Ovary (tissue), 9 donors: ENCODE results near the gene SLAIN2. TPM values are rescaled to one million over a fixed set of nuclear protein-coding genes. Genes with fewer than 3 reads are reported as not detected.

Experiments used
- DNase-seq, 5 donors: peaks; one replicate each; pipeline ENCODE4 v3.0.0-alpha.2; 2019 to 2020
- H3K27ac ChIP-seq, 2 donors: fragments of 200-600 bp; one replicate each; pipeline versions ENCODE4 v1.5.1 to v1.8.0; 2019 to 2022
- H3K27me3 ChIP-seq: fragments of 200-600 bp; one replicate; pipeline ENCODE4 v1.8.0; 2022
- H3K36me3 ChIP-seq: fragments of 200-600 bp; sonication (generic); one replicate; pipeline ENCODE4 v1.5.1; 2019
- H3K4me1 ChIP-seq: one replicate; pipeline ENCODE4 v1.8.1; 2013; ENCODE audit warnings: mild to moderate bottlenecking, moderate library complexity; ENCODE audit not compliant: insufficient read depth
- H3K4me3 ChIP-seq: fragments of 200-600 bp; sonication (generic); one replicate; pipeline ENCODE4 v1.5.1; 2017
- H3K9me3 ChIP-seq, 2 donors: fragments of 200-600 bp in 1 of 2; sonication (generic) in 1 of 2; one replicate each; pipeline versions ENCODE4 v1.5.1 to v1.8.1; 2013 to 2019; ENCODE audit warnings: mild to moderate bottlenecking in 1 of 2, moderate library complexity in 1 of 2
- CTCF ChIP-seq, 3 donors: fragments of 450-650 bp in 2 of 3; fragments of 200-600 bp in 1 of 3; IDR thresholded peaks; one replicate each; pipeline versions ENCODE4 v1.5.1 to v1.8.0; 2016 to 2022; ENCODE audit warnings: antibody characterized with exemption in 3 of 3, mild to moderate bottlenecking in 1 of 3
- EP300 ChIP-seq: sonication (generic); formaldehyde crosslinking; IDR thresholded peaks from one replicate; pipeline ENCODE4 v1.6.1; 2017; ENCODE audit warnings: antibody characterized with exemption
- POLR2A ChIP-seq: fragments of 450-650 bp; IDR thresholded peaks from one replicate; pipeline ENCODE4 v1.6.1; 2017; ENCODE audit warnings: antibody characterized with exemption, mild to moderate bottlenecking, moderate library complexity
- WGBS, 3 donors: extraction: QIAGEN DNeasy Blood & Tissue Kit in 1 of 3; methylation state at CpG; one replicate each; pipeline versions ENCODE4 v1.1.5 to v1.1.7; 2013 to 2017; 5-methylcytosine and 5-hydroxymethylcytosine counted together
- intact Hi-C, 4 donors: fragments of 100-400 bp; cut with DNase I; formaldehyde crosslinking; loops; one replicate each; pipeline versions ENCODE4 v1.11.0 to v1.15.1; 2022 to 2023
- polyA plus RNA-seq, 2 donors: library from polyadenylated mRNA; stranded (reverse); fragments of 200-250 nt in 1 of 2; fragments of 350-450 nt in 1 of 2; fragmentation: Illumina TruSeq in 1 of 2; extraction: RNeasy Lipid Tissue Mini Kit (QIAGEN cat#74804) in 1 of 2; gene quantifications; one replicate each; pipeline ENCODE4 v1.2.3, GENCODE V29; 2013 to 2014
- total RNA-seq, 7 donors: library from RNA; depleted of rRNA in 2 of 7; stranded (reverse); fragments of >200 nt in 2 of 7; fragmentation: NEBNext Ultra II Directional in 3 of 7; extraction: Animal tissue kit (Norgen Biotek cat#: 25700) in 3 of 7; gene quantifications; one replicate each; pipeline versions ENCODE4 v1.1.0 to v1.2.4, GENCODE V29; 2016 to 2023
- donor health status: DM: no; HTN: no; CAD: no; lungs with moderate emphysema.
- donor health status: DM: no; HTN: no; CAD: no.
- donor health status: Bipolar disorder and iron deficiency.
- donor health status: DM: yes; HTN: yes; CAD: no.
- donor health status: DM: no; HTN: no; CAD: no.
- donor health status: DM: yes; HTN: yes; CAD: no.

The SLAIN2 gene
- total and polyA plus RNA-seq, 9 donors = 38.2 to 133 (median 81.7) TPM

GRCh38 chr4:48345542-48345941 lies 4.2 kb downstream of the SLAIN2 start:
- no peaks in the 10 kb centered on the region for H3K27me3 ChIP-seq
- H3K4me3 ChIP-seq = no peak overlapping the region
- TF ChIP-seq CTCF (IDR thresholded peaks at IDR 0.05) (no peak), EP300 (no peak), POLR2A (no peak)
- no peak overlapping the region for H3K27ac ChIP-seq
- intact Hi-C loops = loop anchor here in 1 of 4 donors (10.0 kb wide), 1 partner anchor 429 kb away; no protein-coding TSS in a partner anchor
- H3K9me3 ChIP-seq = no peaks in the 10 kb centered on the region
- no peaks in the 10 kb centered on the region for H3K36me3 ChIP-seq
- H3K4me1 ChIP-seq = peaks cover 6% of the 10 kb centered on the region
- 73 to 84% (median 82%) methylated on average over 3 of the region's 3 CpGs for WGBS, 3 donors
- DNase-seq = no peak

GRCh38 chr4:48346594-48346993 lies 5.3 kb downstream of the SLAIN2 start:
- intact Hi-C loops = loop anchor here in 1 of 4 donors (10.0 kb wide), 1 partner anchor 428 kb away; no protein-coding TSS in a partner anchor
- Histone ChIP-seq H3K36me3 (no peaks in the 10 kb centered on the region), H3K27ac (no peak overlapping the region), H3K9me3 (no peaks in the 10 kb centered on the region), H3K4me3 (no peak overlapping the region), H3K27me3 (no peaks in the 10 kb centered on the region), H3K4me1 (peaks cover 8% of the 10 kb centered on the region)
- no peak for DNase-seq
- TF ChIP-seq CTCF (IDR thresholded peaks at IDR 0.05) (no peak), POLR2A (no peak), EP300 (no peak)

- no peaks in the 10 kb centered on the region for H3K9me3 ChIP-seq
- H3K27me3 ChIP-seq = no peaks in the 10 kb centered on the region
- intact Hi-C loops = loop anchor here in 1 of 4 donors (10.0 kb wide), 1 partner anchor 427 kb away; no protein-coding TSS in a partner anchor
- WGBS, 3 donors = 96 to 97% (median 97%) methylated on average over 7 of the region's 7 CpGs
- TF ChIP-seq EP300 (no peak), POLR2A (no peak), CTCF (IDR thresholded peaks at IDR 0.05) (no peak)
- peaks cover 8% of the 10 kb centered on the region for H3K4me1 ChIP-seq
- H3K36me3 ChIP-seq = no peaks in the 10 kb centered on the region
- no peak overlapping the region for H3K27ac ChIP-seq
- H3K4me3 ChIP-seq = no peak overlapping the region
- DNase-seq = no peak
Measured at GRCh38 chr4:48347282-48347921, 6.1 kb downstream of the SLAIN2 start.

GRCh38 chr4:48350871-48351270 lies 9.5 kb downstream of the SLAIN2 start:
- intact Hi-C loops = no loop called here
- Histone ChIP-seq H3K4me3 (no peak overlapping the region), H3K4me1 (peaks cover 6% of the 10 kb centered on the region), H3K27me3 (no peaks in the 10 kb centered on the region), H3K36me3 (no peaks in the 10 kb centered on the region), H3K27ac (no peak overlapping the region), H3K9me3 (no peaks in the 10 kb centered on the region)
- DNase-seq = no peak
- 95 to 100% (median 97%) methylated on average over 1 of the region's 1 CpG for WGBS, 3 donors
- TF ChIP-seq EP300 = no peak

- 83 to 94% (median 93%) methylated on average over 4 of the region's 4 CpGs for WGBS, 3 donors
- H3K4me1 ChIP-seq = peaks cover 5% of the 10 kb centered on the region
Measured at GRCh38 chr4:48352793-48353192, 11.5 kb downstream of the SLAIN2 start.

More at GRCh38 chr4:48352793-48353192, 11.5 kb downstream of the SLAIN2 start:
- intact Hi-C loops = no loop called here
- Histone ChIP-seq H3K9me3 (no peaks in the 10 kb centered on the region), H3K27me3 (no peaks in the 10 kb centered on the region), H3K4me3 (no peak overlapping the region), H3K27ac (no peak overlapping the region), H3K36me3 (no peaks in the 10 kb centered on the region)
- no peak for TF ChIP-seq EP300
- TF ChIP-seq POLR2A = no peak
- TF ChIP-seq CTCF (IDR thresholded peaks at IDR 0.05) = no peak
- no peak for DNase-seq
